ENCODE measurements around the gene ARHGAP30.

The ARHGAP30 gene

DNA sequence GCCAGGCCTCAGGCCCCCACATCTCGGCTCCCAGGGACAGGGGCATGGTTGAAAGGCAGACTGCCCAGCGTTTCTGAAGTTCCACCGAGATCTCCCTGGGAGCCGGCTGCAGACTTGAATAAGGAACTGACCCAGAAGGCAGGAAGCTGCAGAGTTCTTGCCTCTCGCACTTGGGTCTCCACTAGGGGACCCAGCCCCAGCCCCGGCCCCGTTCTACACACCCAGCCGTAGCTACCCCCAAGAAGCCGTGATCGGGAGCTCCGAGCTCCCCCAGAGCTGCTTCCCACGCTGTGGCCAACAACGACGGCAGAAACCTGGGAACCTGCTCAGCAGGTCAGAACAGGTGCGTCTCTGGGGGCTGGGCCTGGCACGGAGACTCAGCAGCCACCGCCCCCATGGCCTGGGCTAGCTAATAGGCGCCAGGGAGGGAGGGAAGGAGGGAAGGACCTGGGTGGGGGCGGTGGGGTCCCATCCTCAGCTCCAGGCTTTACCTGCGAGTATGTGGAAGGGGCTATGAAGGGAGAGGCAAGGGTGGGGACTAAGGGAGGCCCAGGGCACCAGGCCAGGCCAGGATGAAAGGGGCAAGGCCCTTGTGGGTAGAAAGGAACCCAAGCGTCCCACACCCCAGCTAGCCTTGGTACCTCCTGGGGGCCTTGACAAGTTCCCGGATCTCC, 19.7 kb upstream of the ARHGAP30 start, which contains the start of gene NECTIN4:
TSS of gene NECTIN4 (minus strand) at position 308 of the 674 bp plus-strand sequence. CDS start at position 46, 262 bp downstream.
- no peak for DNase-seq

DNA sequence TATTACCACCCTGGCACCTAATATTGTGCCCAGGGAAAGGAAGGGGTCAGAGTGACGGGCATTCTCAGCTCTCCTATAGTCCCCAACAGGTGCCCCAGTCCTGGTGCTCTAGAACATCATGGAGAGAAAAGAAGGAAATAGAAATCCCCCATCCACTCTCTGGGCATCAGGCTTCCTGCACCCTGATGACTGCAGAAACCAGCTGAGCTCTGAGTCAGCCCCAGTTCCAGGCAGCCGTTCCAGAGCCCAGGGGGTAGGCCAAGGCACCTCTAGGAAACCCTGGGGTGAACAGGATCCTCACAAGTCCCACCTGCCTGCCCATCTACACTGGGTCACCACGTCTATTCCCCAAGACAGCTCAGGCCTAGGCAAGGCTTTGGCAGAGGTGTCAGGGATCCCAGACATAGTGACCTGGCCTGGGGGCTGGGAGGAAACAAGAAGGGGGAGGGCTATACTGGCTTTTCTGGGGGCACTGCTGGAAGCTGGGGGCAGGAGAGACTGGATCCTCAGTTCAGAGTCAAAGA, 19.0 kb upstream of the ARHGAP30 start:
- no peak for DNase-seq

GRCh38 chr1:161086457-161086856, 16.8 kb upstream of the ARHGAP30 start:
- no peak for DNase-seq

DNA sequence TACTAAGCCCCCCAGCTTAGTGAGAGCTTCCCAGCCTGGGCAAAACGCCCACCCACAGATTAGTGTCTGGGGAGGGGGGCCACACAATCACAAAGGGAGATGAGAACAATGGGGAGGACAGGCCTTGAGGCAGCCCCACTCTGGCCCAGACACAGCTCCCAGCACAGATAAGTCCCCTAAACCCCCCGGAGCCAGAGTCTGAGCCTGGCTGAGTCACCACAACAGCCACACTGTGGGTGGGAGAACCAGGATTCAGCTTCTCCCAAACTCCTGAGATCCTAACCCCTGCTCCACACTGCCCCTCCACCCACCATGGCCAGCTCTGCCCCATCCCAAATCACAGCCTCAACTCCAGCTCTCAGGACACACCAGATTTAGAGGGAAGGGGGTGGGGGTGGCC, 15.5 kb upstream of the ARHGAP30 start:
- DNase-seq = no peak

DNA sequence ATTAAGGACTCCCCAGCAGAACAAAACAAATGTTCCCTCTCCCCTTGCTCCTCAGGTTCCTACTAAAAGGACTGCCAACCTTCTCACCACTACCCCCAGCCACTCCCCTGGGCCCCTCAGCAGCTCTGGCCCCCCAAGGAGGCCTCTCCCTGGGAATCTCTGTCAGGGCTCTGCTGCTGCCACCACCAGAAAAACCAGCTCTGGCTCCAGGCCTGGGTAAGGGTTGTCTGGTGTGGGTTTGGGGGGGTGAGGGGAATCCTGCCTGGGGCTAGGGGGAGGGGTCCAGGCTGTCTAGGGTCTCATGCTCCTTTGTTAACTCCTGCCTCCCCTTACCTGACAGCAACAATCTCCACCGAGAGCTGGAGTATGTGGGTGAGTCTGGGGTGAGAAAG, 14.9 kb upstream of the ARHGAP30 start:
- DNase-seq = no peak

- DNase-seq = no peak
Observed at GRCh38 chr1:161083748-161084596, 14.3 kb upstream of the ARHGAP30 start.

- no peak for DNase-seq
Observed at GRCh38 chr1:161082996-161083747, 13.5 kb upstream of the ARHGAP30 start.

DNA sequence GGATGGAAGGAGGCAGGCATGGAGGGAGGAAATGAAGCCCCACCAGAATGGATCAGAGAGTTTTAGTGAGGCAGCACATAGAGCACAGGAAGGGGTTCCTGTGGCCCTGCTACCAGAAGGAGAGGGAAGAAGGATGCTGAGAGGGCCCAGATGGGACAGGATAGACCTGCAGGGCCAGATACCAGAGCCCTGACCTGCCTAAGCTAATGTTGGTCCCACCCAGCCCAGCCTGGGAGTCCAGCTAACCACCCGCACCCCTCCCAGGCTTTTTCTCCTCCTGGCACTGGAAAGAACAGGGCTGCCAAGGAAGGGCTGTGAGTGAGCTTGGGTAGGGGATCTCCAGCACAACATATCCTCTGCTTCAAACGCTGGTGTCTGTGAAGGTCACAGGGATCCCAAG, 12.8 kb upstream of the ARHGAP30 start:
- DNase-seq = no peak

GRCh38 chr1:161081519-161081918, 11.8 kb upstream of the ARHGAP30 start:
- DNase-seq = no peak

- DNase-seq = no peak
Observed at GRCh38 chr1:161080441-161081405, 11.0 kb upstream of the ARHGAP30 start.

- DNase-seq = no peak
Observed at GRCh38 chr1:161079436-161080110, 9.9 kb upstream of the ARHGAP30 start.

- DNase-seq = no peak
Observed at GRCh38 chr1:161077426-161077825, 7.7 kb upstream of the ARHGAP30 start.

DNA sequence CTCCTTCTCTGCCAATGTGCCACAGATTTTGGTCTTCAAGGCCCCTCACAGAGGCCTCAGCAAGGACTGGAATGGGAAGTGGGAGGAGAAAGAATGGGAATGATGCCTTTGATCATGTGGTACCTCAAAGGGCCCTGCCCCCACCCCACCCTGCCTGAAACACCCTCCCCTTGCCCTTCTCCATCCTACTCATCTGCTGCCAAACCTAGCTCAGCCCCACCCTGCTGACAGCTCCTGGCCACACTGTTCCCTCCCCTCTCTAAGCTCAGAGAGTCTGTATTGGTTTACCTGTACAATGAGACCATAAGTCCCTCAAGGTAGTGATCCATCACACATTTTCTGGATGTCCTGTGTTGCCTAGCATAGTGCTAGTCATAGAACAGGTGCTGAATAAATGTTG, 6.7 kb upstream of the ARHGAP30 start:
- no peak for DNase-seq

- DNase-seq = no peak
Observed at GRCh38 chr1:161074676-161075368, 5.1 kb upstream of the ARHGAP30 start.

GRCh38 chr1:161073474-161074121, 3.9 kb upstream of the ARHGAP30 start:
- no peak for DNase-seq

- no peak for DNase-seq
Observed at GRCh38 chr1:161072751-161073449, 3.2 kb upstream of the ARHGAP30 start.

- DNase-seq = peak; percentile 35
Observed at GRCh38 chr1:161071886-161072371, 2.2 kb upstream of the ARHGAP30 start.

DNA sequence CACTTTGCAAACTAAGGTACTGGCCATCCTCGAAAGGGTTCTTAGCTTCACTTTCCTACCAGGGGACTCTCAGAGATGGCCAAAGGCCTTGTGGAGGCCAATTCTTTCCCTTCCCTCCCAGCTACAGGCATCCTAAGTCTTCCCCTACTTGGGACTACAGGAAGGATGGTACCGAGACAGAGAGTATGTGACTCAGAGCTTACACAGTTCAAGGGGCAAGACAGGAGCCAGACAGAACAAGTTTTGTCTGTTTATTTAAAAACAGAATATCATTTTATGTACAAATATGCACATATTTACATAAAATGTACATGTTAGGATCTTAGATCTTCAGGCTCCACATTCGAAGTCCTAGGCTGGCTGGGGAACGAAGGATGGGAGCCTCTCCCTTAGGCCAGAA, 1.1 kb upstream of the ARHGAP30 start:
- no peak for DNase-seq

DNA sequence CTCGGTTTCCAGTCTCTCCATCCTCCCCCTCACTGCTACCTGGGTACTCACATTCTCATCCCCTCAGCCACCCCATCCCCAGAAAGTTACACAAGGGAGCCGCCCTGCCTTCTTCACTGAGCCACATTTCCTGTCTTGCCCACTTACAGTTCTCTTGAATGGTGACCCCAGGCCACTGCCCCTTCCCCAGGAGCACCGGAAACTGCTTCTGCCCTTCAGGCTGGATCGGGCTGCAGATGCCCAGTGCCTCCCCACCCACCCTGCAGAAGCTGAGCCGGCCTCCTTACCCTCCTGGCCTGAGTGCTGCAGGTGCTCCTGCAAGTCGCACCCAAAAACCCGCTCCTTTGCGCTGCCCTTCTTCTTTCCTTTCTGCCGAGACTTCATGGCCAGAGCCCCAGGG, 450 bp downstream of the ARHGAP30 start:
- no peak for DNase-seq

All from right hindlimb (tissue), 1 donor.